Esophagus muscularis mucosa (tissue), 4 donors: ENCODE measurements around the gene CAMSAP1.

ENCODE experiments used
- CTCF ChIP-seq, 3 experiments: fragments of 200-600 bp in 2 of 3; fragments of 450-650 bp in 1 of 3; sonication (generic) in 2 of 3; IDR thresholded peaks; one replicate each; pipeline ENCODE4 v1.5.1; 2017 to 2019; ENCODE audit warnings: antibody characterized with exemption in 3 of 3, mild to moderate bottlenecking in 2 of 3, moderate library complexity in 1 of 3
- EP300 ChIP-seq: sonication (generic); formaldehyde crosslinking; IDR thresholded peaks from one replicate; pipeline ENCODE4 v1.6.1; 2017; ENCODE audit warnings: antibody characterized with exemption
- POLR2A ChIP-seq: fragments of 450-650 bp; IDR thresholded peaks from one replicate; pipeline ENCODE4 v1.6.1; 2017; ENCODE audit warnings: antibody characterized with exemption, moderate library complexity, mild to moderate bottlenecking, low read depth
- POLR2AphosphoS5 ChIP-seq, 2 donors: sonication (generic); formaldehyde crosslinking; IDR thresholded peaks; one replicate each; pipeline ENCODE4 v1.6.1; 2017; ENCODE audit warnings: antibody characterized with exemption in 2 of 2

DNA sequence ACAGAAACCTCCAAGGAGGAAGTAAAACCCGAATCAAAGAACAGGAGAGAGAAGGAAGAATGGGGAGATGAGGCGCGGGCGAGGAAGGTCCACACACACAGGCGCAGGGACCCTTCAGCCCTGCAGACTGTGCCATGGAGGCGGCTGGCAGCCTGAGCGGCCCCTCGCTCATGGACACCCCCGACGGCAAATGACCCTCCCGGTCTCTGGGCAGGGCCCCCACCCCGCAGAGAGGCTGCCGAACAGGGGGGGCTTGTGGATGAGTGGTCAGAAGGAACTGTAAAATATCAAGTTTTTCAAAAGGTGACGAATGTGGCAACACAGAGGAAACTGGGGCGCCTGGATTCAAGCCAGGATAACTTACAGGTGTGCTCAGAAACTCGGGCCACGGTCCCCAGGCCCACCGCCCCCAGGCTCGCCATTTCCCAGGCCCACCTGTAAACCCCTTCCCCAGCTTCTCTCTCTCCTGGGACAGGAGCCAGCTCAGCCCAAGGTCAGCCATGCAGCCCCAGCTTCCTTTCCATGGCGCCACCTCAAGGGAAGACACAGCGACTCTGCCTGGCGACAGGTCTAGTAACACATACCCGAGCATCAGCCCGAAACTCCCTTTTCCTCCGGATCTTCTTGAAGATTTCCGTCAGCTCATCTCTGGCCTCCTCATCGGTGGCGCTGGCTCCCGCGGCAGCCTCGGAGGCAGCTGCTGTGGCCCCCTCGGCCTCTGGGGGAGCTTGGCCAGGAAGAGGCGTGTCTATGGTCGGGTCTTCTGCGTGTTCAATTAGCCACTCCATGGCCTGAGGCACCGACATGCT is 37.3 kb upstream of the CAMSAP1 start:
- TF ChIP-seq CTCF (IDR thresholded peaks at IDR 0.05) (no peak), POLR2AphosphoS5 (IDR thresholded peaks at IDR 0.05) (no peak), POLR2A (no peak), EP300 (no peak)
